ENCODE results near the gene SYT3.
A peak's percentile ranks its signal among the peaks of the same experiment; 100 is the strongest.

The SYT3 gene

GRCh38 chr19:50639121-50640112 lies at the start of gene SYT3:
SYT3 (minus strand) TSS chr19:50639881; CDS start chr19:50637411, 2,470 bp downstream.
- DNase-seq: peak; percentile 60

GRCh38 chr19:50688766-50689165 lies 49.1 kb upstream of the SYT3 start:
- DNase-seq: no peak

GRCh38 chr19:50686310-50687032 lies 46.8 kb upstream of the SYT3 start:
- DNase-seq: no peak

- peak; percentile 67 for DNase-seq
Measured at GRCh38 chr19:50679177-50680125, 39.8 kb upstream of the SYT3 start.

GRCh38 chr19:50678323-50678722 lies 38.6 kb upstream of the SYT3 start:
- DNase-seq: no peak

- DNase-seq: no peak
Measured at GRCh38 chr19:50677636-50678035, 38.0 kb upstream of the SYT3 start.

- no peak for DNase-seq
Measured at GRCh38 chr19:50676625-50677197, 37.0 kb upstream of the SYT3 start.

GRCh38 chr19:50673118-50673517 lies 33.4 kb upstream of the SYT3 start:
- no peak for DNase-seq

GRCh38 chr19:50670102-50670380 lies 30.4 kb upstream of the SYT3 start:
- no peak for DNase-seq

GRCh38 chr19:50669302-50670101 lies 29.8 kb upstream of the SYT3 start:
- no peak for DNase-seq

GRCh38 chr19:50668879-50669278 lies 29.2 kb upstream of the SYT3 start:
- DNase-seq: no peak

GRCh38 chr19:50668416-50668815 lies 28.7 kb upstream of the SYT3 start:
- DNase-seq: no peak

GRCh38 chr19:50667759-50668231 lies 28.1 kb upstream of the SYT3 start:
- DNase-seq: no peak

GRCh38 chr19:50667177-50667758 lies 27.6 kb upstream of the SYT3 start:
- no peak for DNase-seq

- no peak for DNase-seq
Measured at GRCh38 chr19:50666346-50667176, 26.9 kb upstream of the SYT3 start.

- no peak for DNase-seq
Measured at GRCh38 chr19:50664204-50664603, 24.5 kb upstream of the SYT3 start.

- peak; percentile 62 for DNase-seq
Measured at GRCh38 chr19:50663482-50663790, 23.8 kb upstream of the SYT3 start.

- no peak for DNase-seq
Measured at GRCh38 chr19:50662651-50663481, 23.2 kb upstream of the SYT3 start.
